GM21367 (cell line): Measurements from ENCODE around the gene CDIPT.

Experiments used
- ATAC-seq: cut with Tn5 transposase; IDR thresholded peaks from one replicate; pipeline ENCODE4 v1.9.1; 2021; ENCODE audit not compliant: unreplicated experiment

Gene CDIPT

DNA sequence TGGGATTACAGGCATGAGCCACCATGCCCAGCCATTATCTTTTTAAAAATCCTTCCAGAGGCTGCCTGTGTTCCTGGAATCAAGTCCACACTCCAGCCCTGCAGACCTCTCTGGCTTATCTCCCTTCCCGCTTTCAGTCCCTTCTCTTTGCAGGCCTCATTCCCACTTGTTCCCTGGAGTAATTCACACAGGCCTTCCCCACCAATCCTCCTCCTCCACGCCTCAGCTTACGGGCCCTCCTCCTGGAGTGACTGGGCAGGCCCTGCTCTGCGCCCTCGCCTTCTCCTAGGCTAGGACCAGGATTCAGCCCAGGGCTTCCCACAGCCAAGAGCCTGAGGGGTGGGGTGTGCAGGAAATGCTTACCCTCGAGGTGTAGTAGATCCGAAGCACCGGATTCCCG, 2.8 kb downstream of the CDIPT start:
- no peak for ATAC-seq

GRCh38 chr16:29858974-29859373, 4.1 kb downstream of the CDIPT start:
- ATAC-seq: no peak

DNA sequence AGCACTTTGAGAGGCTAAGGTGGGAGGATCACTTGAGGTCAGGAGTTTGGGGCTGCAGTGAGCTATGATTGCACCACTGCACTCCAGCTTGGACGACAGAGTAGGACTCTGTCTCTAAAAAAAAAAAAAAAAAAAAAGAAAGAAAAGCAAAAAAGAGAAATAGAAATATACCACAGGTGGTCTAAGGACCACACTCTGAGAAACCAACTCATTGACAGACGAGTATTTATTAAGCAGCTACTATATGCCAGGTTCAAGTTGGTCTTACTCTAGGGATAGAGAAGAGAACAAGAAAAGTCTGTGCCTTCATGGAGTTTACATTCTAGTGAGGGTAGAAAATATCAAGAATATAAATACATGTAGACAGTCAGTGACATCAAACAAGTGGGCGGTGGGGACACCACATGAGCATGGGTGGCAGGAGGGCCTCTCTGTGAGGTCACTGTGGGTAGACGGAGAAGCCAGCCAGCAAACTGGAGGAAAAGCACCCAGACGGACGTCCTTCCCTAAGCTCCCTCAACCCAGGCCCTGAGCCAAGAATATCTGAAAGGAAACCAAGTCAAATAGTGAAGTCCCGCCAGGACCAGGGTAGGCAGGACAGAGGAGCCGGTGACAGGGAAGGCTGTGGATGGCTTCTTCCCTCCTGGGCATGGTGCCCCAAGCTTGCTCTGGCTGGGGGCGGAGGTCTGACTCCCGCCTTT, 4.7 kb downstream of the CDIPT start:
- no peak for ATAC-seq

- ATAC-seq: no peak
Observed at GRCh38 chr16:29857133-29857760, 5.8 kb downstream of the CDIPT start.

DNA sequence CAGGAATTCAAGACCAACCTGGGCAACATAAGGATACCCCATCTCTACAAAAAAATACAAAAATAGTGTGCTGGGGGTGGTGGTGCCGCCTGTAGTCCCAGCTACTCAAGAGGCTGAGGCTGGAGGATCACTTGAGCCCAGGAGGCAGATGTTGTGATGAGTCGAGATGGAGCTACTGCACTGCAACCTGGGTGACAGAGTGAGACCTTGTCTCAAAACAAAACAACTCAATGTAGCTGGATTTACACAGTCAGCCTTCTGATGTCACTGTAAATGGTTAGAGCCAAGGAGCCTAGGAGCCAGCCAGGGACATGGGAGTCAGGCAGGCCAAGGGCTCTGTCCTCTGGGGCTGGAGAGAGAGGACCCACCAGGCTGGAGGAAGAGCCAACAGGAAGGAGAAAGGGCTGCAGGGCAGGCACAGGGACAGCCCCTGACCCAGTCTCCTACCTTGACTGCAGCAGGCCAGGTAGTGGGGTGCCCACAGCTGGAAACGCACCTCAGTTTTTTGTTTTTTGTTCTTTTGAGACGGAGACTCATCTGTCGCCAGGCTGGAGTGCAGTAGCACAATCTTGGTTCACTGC, 8.4 kb downstream of the CDIPT start:
- ATAC-seq: no peak

GRCh38 chr16:29852654-29853053, 10.4 kb downstream of the CDIPT start:
- ATAC-seq: no peak

- ATAC-seq: no peak
Observed at GRCh38 chr16:29850998-29851397, 12.0 kb downstream of the CDIPT start.

DNA sequence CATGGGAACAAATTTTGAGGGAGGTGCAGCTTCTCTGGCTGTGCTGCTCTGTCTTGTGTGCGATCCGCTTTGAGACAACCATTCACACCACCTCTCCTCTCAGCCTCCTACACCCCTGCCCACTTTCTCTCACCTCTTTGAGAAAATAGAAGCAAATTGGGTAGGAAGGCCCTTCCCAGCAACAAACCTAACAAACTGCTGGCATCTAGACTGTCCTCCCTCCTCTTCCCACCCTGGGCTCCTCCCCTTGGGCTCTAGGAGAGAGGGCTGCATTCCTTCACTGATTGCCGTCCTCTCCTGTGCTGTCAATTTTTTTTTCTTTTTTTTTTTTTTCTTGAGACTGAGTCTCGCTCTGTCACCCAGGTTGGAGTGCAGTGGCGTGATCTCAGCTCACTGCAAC, 13.5 kb downstream of the CDIPT start:
- no peak for ATAC-seq

DNA sequence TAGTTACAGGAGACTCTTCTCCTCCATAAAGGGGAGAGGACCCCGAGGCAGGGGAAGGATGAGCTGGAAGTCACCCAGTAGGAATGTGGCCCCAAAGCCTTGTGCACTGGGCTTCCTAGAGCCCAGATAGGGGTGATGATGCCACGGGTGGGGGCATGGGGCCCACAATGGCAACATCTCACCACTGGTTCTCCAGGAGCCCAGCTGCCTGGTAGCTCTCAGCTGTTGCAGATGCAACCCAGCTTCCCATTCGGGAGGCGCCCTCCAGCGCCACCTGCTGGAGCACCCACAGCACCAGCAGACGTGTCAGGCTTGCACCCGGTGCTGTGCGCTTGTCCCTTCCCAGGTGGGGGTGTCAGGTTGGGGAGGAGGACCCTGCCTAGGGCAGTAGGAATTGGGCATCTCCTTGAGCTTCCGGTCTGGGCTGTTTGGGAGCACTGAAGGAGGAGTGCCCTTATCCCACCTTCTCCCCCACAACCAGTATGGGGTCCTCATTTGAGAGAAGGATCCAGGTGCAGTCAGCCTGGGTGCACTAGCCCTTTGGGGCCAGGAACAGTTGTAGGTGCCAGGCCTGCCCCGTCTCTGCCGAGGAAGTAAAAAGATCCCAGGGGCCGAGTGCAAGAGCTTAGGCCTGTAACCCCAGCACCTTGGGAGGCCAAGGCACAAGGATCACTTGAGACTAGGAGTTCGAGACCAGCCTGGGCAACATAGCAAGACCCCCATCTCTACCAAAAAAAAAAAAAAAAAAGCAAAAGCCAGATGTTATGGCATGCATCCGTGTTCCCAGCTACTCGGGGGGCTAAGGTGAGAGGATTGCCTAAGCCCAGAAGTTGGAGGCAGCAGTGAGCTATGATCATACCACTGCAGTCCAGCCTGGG, 14.4 kb downstream of the CDIPT start:
- no peak for ATAC-seq

- no peak for ATAC-seq
Observed at GRCh38 chr16:29845656-29846055, 17.4 kb downstream of the CDIPT start.

DNA sequence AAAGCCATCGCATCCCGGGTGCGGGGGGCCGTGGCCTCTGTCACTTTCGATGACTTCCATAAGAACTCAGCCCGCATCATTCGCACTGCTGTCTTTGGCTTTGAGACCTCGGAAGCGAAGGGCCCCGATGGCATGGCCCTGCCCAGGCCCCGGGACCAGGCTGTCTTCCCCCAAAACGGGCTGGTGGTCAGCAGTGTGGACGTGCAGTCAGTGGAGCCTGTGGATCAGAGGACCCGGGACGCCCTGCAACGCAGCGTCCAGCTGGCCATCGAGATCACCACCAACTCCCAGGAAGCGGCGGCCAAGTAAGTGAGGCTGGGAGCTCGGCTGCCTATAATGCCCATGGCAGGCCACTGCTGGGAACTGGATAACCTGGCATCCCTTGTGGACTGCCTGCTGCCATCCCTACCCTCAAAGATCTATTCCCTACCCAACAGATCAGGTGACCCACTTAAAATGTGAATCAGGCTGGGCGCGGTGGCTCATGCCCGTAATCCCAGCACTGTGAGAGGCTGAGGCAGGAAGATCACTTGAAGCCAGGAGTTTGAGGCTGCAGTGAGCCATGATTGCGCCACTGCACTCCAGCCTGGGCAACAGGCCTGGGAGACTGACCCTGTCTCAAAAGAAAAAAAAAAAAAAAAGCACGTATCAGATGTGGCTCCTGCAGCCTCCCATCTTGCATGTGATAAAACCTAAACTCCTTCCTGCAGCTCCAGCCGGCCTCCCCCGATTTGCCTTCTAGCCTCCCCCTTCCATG, 18.3 kb downstream of the CDIPT start:
- no peak for ATAC-seq

- ATAC-seq: no peak
Observed at GRCh38 chr16:29843931-29844330, 19.1 kb downstream of the CDIPT start.

DNA sequence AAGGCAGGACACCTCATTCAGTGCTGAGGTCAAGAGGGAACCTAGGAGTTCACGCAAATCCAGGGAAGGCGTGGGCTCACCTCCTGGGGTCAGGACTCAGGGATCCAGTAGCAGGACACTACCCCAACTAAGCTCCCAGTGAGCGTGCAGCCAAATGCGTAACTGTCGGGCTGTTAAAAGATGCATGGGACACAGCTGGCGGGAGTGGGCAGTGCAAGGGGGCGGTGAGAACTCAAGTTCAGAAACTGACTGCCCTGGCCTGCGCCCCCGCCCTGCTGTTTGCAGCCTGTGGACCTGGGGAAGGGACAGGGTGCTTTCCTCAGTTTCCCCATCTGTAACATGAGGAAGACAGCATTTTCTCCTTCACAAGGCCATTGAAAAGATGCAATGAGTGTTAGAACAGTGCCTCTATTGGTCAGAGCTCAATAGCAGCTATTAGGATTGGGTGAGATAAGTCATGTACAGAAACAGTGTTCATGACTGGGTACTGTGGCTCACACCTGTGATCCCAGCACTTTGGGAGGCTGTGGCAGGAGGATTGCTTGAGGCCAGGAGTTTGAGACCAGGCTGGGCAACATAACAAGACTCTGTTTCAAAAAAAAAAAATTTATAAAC, 20.2 kb downstream of the CDIPT start:
- ATAC-seq: no peak

DNA sequence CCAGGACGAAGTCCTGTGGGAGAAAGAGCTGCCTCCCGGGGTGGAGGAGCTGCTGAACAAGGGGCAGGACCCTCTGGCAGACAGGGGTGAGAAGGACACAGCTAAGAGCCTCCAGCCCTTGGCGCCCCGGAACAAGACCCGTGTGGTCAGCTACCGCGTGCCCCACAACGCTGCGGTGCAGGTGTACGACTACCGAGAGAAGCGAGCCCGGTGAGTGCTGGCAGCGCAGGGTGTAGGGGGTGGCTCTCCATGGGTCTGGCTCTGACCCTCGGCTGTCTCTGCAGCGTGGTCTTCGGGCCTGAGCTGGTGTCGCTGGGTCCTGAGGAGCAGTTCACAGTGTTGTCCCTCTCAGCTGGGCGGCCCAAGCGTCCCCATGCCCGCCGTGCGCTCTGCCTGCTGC, 21.4 kb downstream of the CDIPT start:
- ATAC-seq: no peak

GRCh38 chr16:29840240-29840639, 22.8 kb downstream of the CDIPT start:
- no peak for ATAC-seq

DNA sequence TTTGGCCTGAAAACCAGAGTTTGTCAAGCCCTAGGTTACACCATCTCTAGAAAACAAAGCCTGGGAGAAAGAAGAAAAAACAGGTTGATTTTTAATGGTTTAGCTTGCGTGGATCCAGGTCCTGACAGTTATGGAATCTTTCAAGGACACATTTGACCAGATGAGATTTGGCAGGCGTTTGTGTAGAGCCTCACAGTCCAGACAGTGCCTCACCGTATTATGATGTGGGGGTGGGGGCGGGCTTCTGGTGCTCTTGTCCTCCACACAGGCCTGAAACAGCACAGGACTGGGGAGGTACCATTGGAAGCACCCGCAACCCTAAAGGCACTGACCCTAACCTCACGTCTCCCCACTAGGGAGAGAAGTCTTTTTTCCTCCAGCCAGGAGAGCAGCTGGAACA, 23.2 kb downstream of the CDIPT start:
- ATAC-seq: no peak

DNA sequence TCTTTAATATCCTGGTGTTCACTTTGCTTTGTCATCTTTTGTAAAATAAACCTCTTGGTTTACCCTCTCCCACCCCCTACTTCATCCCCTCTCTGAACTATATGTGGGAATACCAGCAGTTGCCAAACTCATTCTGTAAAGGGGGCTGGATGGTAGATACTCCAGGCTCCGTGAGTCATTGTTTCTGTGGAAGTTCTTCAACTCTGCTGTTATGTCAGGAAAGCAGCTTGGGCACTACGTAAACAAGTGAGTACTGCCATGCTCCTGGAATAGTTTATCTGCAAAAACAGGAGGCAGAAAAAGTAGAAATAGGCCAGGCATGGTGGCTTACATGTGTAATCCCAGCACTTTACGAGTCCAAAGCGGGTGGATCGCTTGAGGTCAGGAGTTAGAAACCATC, 25.2 kb downstream of the CDIPT start:
- ATAC-seq: no peak

GRCh38 chr16:29836623-29837022, 26.4 kb downstream of the CDIPT start:
- ATAC-seq: no peak

DNA sequence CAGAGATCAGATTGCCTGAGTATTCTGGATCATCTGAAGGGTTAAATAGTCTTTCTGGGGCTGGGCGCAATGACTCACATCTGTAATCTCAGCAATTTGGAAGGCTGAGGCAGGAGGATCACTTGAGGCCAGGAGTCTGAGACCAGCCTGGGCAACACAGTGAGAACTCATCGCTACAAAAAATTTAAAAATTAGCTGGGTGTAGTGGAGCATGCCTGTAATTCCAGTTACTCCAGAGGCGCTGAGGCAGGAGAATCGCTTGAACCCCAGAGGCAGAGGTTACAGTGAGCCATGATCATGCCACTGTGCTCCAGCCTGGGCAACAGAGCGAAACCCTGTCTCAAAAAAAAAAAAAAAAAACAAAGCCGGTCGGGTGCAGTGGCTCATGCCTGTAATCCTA, 27.1 kb downstream of the CDIPT start:
- ATAC-seq: no peak

- ATAC-seq: no peak
Observed at GRCh38 chr16:29834079-29834478, 28.9 kb downstream of the CDIPT start.
